Type B pancreatic cell (in vitro differentiated cells): ENCODE data around the gene EYS. TPM values are rescaled to one million over a fixed set of nuclear protein-coding genes. Genes with fewer than 3 reads are reported as not detected.
"Not testable (repeated sequence)": the region's sequence is repeated elsewhere in the genome, so short reads cannot be mapped to it uniquely, and the experiment has no call there.

Experiments
- DNase-seq: peaks from one replicate; pipeline ENCODE4 v3.0.0; 2021; ENCODE audit warnings: mixed read lengths; ENCODE audit not compliant: unreplicated experiment; ENCODE audit errors: extremely low spot score
- H3K27ac Mint-ChIP-seq: 2 replicates; pipeline ENCODE4 v1.8.0; 2021; ENCODE audit warnings: mild to moderate bottlenecking, mixed read lengths
- H3K27me3 Mint-ChIP-seq: 2 replicates; pipeline ENCODE4 v1.8.0; 2021; ENCODE audit warnings: mixed read lengths
- H3K36me3 Mint-ChIP-seq: 2 replicates; pipeline ENCODE4 v1.8.0; 2021; ENCODE audit warnings: mixed read lengths
- H3K4me1 Mint-ChIP-seq: one replicate; pipeline ENCODE4 v1.8.0; 2021; ENCODE audit warnings: mixed read lengths; ENCODE audit not compliant: unreplicated experiment
- H3K4me3 Mint-ChIP-seq: 2 replicates; pipeline ENCODE4 v1.8.0; 2021; ENCODE audit warnings: mild to moderate bottlenecking, mixed read lengths
- H3K9me3 Mint-ChIP-seq: 2 replicates; pipeline ENCODE4 v1.8.0; 2021; ENCODE audit warnings: mixed read lengths
- total RNA-seq: library from RNA; stranded (reverse); gene quantifications from 2 replicates; pipeline ENCODE4 v1.2.1, GENCODE V29; 2021; ENCODE audit warnings: low replicate concordance
- TF ChIP-seq, protein P1 (sequence below): fragments of 200-600 bp; sonication (generic); conservative IDR thresholded peaks from 2 replicates; pipeline ENCODE4 v1.5.0; 2021; ENCODE audit warnings: antibody characterized with exemption, mild to moderate bottlenecking

EYS gene
- total RNA-seq, 1 donor from 2014 or later, result 1.5 TPM

DNA sequence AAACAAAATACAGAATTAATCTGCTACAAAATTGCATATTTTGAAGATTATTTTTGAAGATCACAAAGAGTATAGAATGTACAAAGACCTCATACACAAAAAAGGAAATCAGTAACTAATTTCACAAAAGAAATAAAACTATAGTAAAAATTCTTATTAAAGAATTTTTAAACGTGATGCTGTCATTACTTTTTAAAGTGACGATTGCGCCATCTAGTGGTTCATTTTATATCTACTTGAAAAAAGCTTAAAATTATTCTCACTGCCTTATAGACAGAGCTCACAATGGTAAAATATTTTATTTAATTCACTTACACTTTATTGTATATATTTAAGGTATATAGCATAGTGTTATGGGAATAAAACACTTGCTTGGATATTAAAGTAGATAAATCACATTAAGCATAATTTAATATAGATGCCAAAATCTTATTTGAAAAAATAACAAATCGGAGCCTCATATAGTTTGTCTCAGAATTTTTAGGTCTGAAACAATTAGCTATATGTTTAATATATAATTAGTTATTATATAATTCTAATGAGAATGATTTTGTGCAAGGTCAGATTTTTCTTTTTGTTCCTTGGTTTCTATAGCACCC is 1942.6 kb downstream of the EYS start:
- Mint-ChIP-seq H3K27me3 (no peaks in the 10 kb centered on the region), H3K27ac (no peak overlapping the region), H3K9me3 (no peaks in the 10 kb centered on the region), H3K36me3 (no peaks in the 10 kb centered on the region), H3K4me3 (no peak overlapping the region), H3K4me1 (no peaks in the 10 kb centered on the region)
- DNase-seq, result no peak
- TF ChIP-seq, protein P1, sequence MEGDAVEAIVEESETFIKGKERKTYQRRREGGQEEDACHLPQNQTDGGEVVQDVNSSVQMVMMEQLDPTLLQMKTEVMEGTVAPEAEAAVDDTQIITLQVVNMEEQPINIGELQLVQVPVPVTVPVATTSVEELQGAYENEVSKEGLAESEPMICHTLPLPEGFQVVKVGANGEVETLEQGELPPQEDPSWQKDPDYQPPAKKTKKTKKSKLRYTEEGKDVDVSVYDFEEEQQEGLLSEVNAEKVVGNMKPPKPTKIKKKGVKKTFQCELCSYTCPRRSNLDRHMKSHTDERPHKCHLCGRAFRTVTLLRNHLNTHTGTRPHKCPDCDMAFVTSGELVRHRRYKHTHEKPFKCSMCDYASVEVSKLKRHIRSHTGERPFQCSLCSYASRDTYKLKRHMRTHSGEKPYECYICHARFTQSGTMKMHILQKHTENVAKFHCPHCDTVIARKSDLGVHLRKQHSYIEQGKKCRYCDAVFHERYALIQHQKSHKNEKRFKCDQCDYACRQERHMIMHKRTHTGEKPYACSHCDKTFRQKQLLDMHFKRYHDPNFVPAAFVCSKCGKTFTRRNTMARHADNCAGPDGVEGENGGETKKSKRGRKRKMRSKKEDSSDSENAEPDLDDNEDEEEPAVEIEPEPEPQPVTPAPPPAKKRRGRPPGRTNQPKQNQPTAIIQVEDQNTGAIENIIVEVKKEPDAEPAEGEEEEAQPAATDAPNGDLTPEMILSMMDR, result peak; percentile 86

DNA sequence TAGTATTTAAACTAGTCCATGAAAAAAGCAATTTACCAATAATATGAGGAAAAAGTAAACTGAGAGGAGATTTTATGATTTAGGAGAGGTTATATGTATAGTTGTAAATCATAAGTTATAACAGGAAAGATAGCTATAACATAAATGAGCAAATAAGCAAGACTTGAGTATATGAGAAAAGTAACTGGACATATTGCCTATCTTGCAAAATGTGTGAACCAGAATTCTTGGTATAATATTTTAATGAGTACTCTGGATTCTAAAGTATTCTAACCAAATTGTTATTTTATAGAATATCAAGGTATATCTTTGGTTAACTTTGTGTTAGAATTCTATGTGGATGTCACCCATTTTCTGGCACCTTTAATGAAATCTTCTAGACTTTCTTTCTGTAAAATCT is 1946.8 kb downstream of the EYS start:
- Mint-ChIP-seq H3K27ac (no peak overlapping the region), H3K4me3 (no peak overlapping the region), H3K36me3 (no peaks in the 10 kb centered on the region), H3K27me3 (no peaks in the 10 kb centered on the region), H3K9me3 (peaks cover 9% of the 10 kb centered on the region), H3K4me1 (no peaks in the 10 kb centered on the region)
- TF ChIP-seq, protein P1, result no peak
- no peak for DNase-seq

DNA sequence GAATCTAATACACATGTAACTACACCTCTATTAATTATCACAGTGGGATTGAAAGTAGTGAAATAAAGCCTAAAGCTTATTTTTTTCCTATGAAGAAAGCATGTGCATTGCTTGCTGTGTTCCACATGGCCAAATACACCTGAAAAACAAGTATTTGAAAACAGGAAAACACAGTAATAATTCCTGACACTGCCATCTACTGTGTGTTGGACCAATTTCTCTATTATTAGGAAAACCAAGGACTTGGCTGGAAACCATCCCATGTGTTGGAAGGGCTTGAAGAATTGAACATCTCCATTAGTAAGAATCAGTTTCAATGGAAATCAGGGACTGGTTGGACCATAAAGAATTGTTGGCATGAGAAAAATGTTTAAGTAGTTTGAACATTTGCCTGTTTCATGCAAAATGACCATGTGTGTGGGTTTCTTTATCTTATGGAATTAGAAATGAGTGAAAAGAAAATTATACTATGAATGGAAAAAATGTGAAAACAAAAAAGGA is 1947.4 kb downstream of the EYS start:
- Mint-ChIP-seq H3K4me3 (no peak overlapping the region), H3K36me3 (no peaks in the 10 kb centered on the region), H3K4me1 (no peaks in the 10 kb centered on the region), H3K27me3 (no peaks in the 10 kb centered on the region), H3K27ac (no peak overlapping the region), H3K9me3 (peaks cover 9% of the 10 kb centered on the region)
- TF ChIP-seq, protein P1, result no peak
- no peak for DNase-seq

DNA sequence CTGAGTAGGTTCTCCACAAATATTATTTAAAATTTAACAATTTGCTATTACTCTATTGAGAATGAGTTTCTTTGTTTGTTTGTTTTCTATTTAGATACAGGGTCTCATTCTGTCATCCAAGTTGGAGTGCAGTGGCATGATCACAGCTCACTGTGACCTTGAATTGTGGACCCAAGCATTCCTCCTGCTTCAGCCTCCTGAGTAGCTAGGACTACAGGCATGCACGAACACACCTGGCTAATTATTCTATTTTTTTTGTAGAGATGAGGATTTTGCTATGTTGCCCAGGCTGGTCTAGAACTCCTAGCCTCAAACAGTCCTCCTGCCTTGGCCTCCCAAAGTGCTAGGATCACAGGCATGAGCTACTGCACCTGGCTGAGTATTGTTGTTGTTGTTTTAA is 1949.2 kb downstream of the EYS start:
- no peak overlapping the region for H3K4me3 Mint-ChIP-seq
- H3K36me3 Mint-ChIP-seq, result no peaks in the 10 kb centered on the region
- TF ChIP-seq, protein P1, result no peak
- no peak overlapping the region for H3K27ac Mint-ChIP-seq
- H3K9me3 Mint-ChIP-seq, result peaks cover 9% of the 10 kb centered on the region
- H3K27me3 Mint-ChIP-seq, result no peaks in the 10 kb centered on the region
- DNase-seq, result no peak
- H3K4me1 Mint-ChIP-seq, result no peaks in the 10 kb centered on the region

DNA sequence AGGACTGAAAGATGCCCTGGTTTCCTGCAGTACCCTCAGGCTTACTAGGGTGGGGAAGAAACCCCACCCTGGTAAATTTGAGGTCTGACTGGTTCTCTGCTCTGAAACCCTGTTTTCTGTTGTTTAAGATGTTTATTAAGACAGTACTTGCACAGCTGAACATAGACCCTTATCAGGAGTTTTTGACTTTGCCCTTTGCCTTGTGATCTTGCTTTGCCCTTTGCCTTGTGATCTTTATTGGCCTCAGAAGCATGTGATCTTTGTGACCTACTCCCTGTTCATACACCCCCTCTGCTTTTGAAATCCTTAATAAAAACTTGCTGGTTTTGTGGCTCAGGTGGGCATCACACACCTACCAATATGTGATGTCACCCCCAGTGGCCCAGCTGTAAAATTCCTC is 1949.8 kb downstream of the EYS start:
- not testable (repeated sequence) for DNase-seq, H3K4me1 Mint-ChIP-seq, H3K36me3 Mint-ChIP-seq, H3K27me3 Mint-ChIP-seq, H3K4me3 Mint-ChIP-seq, H3K27ac Mint-ChIP-seq, H3K9me3 Mint-ChIP-seq

DNA sequence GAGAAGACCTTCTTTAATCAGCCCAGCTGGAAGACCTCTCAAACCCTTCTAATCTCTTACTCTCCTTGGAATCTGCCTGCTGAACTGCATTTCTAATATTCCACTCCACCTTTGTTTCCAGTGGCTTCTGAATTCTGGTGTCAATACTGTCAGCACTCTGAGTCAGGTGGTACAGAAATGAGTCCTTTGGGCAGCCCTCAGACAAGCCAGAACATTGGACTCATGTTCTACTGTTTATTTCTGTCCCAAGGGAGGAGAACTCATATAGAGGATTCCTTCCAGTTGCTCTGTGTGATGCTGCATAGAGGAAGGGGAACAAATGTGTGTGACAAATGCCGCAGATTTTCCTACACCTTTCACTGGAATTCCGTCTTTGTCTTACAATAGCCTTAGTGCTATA is 1956.6 kb downstream of the EYS start:
- TF ChIP-seq, protein P1, result no peak
- H3K27me3 Mint-ChIP-seq, result no peaks in the 10 kb centered on the region
- H3K4me3 Mint-ChIP-seq, result no peak overlapping the region
- H3K27ac Mint-ChIP-seq, result no peak overlapping the region
- H3K4me1 Mint-ChIP-seq, result no peaks in the 10 kb centered on the region
- no peak for DNase-seq
- H3K36me3 Mint-ChIP-seq, result peaks cover 4% of the 10 kb centered on the region
- H3K9me3 Mint-ChIP-seq, result no peaks in the 10 kb centered on the region
